ENCODE data around the gene TADA1.
"Not testable (repeated sequence)": the region's sequence is repeated elsewhere in the genome, so short reads cannot be mapped to it uniquely, and the experiment has no call there.

Gene TADA1

DNA sequence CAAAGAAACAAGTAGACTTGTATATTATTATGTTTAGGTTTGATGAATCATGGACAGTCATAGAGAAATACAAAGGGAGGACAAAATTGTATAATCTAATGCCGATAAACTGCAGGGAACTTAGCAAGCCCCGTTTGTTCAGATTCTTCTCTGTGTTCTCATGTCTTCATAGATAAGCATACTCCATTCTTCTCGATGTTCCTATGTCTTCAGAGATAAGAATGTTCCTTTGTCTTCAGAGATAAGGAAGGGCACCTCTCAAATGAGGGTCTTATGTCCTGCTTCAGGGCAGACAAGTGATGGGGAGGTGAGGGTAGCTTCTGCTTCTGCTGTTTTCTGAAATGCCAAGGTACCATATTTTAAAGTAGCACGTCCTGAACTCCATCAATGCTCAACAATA, 19.7 kb upstream of the TADA1 start:
- DNase-seq (ENCODE audit: low read depth): no peak

DNA sequence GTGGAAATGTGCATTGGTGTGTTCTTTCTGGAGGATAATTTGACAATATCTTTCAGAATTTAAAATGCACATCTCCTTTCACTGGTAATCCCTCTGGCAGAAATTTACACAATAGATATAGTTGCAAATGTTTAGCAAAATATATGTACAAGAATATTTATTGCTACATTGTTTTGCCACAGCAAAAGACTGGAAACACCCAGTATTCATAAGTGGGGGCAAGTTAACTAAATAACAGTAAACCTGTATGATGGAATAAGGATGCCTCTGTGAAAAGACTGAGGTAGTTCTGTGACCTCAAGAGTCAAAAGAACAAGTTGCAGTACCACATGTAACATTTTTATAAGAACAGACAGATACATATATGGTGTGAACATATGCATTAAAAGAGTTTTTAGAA, 13.7 kb upstream of the TADA1 start:
- no peak for DNase-seq (ENCODE audit: low read depth)

DNA sequence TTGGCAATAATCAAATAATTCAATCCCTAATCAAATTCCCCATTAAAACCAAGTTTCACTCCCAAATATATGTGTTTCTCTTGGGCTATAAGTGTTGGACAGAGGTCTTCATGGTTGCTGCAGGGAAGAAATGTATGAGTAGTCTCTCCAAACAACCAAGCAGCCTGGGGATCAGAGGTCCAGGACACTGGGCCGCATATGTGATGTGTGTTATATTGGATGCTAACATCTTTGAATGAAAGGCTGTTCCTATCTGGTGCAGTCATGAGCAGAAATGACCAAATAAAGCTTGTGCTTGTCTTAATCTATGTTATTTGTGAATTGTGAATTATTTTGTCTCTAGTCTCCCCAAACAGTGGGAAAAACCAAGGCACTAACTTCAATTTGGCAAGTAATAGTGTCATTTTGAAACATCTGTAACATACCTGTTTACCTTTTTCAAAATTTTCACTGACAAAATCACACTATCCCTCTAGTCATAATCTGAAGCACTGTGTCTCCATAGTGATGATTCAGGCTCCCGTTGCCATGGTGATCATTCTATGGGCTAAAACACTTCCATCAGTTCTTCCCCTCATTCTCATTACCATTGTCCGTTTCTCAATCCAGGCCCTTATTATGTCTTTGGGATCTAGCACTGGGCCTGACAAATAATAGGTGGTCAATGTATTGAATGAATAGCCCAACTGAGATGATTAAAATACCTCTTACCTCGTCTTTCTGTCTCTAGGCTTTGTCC, 12.5 kb upstream of the TADA1 start:
- DNase-seq (ENCODE audit: low read depth): no peak

DNA sequence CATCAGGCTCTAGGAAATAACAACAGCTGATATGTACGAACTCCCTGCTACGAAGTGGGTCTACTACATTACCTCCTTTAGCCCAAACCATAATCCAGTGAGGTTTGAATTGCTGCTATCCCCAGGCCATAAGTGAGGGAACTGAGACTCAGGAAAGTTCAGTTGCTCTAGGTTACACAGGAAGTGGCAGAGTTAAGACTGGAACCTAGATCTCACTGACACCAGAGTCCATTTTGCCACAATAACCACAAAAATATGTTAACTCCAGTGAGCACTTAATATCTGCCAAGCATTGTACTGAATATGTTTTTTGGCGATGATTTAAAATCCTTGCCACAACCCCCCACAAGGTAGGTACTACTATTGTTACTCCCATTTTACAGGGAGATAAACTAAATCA, 8.9 kb upstream of the TADA1 start:
- no peak for DNase-seq (ENCODE audit: low read depth)

DNA sequence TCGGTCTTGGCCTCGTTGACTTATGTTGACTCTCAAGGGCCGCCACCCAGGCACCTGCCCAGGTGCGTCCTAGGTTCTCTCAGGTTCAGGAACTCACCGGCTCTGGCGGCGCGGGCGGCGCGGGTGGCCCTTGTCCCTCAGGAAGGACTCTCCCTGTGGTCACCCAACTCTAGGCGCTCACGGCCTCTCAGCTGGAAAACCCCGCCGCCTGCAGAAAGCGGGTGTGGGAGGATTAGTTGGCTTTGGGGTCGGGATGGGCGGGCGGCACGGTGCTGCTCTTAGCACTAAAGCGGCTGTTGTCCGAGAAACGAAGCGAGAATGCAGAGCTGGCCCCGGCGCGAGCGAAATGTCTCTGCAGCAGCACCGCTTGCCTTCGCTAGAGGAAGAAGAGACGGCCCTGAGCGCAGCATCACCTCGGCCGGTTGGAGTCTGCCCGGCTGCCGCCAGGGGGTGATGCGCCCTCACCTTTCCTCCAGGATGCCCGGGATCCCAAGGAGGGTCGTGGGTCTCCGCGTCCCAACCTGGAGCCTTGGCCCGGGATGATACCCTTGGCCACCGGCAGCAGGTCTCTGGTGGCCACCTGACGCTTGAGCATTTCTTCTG, 8.1 kb upstream of the TADA1 start:
- DNase-seq (ENCODE audit: low read depth): no peak

DNA sequence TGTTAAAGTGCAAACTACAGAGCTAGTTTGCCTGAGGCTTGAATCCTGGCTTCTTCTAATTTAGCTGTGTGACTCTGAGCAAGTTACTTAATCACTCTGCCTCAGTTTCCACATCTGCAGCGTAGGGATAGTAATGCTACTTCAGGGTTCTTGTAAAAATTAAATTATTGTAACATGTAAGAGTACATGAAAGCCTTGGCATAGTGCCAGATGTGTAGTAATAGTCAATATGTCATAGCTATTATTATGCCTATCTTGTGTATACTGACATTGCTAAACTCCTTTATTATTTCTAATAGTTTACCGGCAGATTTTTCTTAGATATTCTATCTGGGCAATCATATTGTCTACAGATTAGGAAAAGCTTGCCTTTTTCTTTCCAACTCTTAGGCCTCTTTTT, 6.8 kb upstream of the TADA1 start:
- no peak for DNase-seq (ENCODE audit: low read depth)

DNA sequence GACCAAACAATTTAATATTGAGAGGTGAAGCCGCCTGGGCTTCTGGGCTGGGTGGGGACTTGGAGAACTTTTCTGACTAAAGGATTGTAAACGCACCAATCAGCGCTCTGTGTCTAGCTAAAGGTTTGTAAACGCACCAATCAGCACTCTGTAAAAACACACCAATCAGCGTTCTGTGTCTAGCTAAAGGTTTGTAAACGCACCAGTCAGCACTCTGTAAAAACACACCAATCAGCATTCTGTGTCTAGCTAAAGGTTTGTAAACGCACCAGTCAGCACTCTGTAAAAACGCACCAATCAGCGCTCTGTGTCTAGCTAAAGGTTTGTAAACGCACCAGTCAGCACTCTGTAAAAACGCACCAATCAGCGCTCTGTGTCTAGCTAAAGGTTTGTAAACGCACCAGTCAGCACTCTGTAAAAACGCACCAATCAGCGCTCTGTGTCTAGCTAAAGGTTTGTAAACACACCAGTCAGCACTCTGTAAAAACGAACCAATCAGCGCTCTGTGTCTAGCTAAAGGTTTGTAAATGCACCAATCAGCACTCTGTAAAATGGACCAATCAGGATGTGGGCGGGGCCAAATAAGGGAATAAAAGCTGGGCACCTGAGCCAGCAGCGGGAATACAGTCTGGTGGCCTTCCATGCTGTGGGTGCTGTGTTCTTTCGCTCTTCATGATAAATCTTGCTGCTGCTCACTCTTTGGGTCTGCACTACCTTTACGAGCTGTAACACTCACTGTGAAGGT, 2.3 kb upstream of the TADA1 start:
- not testable (repeated sequence) for DNase-seq (ENCODE audit: low read depth)

DNA sequence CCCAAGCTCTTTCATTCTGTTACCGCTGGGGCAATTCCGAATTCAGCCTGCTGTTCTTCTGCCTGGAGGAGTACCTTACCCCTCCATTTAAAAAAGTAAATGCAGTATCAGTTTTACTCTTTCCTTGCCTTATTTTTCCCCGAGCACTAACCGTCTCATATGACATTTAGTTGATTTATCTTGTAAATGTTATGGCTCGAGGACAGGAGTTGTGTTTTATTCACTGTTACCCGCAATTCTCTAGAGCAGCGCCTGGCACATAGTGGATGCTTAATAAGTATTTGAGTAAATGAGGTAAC, 425 bp upstream of the TADA1 start:
- no peak for DNase-seq (ENCODE audit: low read depth)

DNA sequence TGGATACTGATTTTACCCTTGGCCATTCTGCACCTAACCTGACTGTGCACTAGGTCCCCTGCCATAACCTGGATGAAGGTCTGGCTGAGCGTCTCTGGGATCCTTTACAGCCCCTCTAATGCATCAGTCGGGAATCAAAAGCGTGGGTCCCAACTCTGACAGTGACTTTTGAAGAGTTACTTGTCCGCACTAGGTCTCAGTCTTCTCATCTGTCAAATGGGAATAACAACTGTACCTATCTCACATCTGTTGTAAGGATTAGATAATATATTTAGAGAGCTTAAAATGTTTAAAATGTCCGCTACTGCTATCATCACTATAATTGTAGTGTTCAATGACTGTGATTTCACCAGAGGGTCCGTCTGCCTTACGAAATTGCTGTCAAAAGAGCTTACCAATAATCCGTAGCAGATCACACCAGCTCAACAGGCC, 746 bp downstream of the TADA1 start:
- DNase-seq (ENCODE audit: low read depth): no peak

DNA sequence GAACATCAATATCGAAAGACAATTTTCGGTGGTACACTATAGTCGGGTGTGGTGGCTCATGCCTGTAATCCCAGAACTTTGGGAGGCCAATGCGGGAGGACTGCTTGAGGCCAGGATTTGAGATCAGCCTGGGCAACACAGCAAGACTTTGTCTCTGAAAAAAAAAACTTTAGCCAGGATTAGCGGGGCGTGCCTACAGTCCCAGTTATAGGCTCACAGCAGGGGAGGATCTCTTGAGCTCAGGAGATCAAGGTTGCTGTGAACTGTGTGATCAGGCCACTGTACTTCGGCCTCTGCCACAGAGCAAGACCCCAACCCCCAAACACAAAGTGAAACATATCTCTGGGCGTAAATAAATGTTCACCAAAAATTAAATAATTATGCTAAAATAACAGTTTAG, 1.6 kb downstream of the TADA1 start:
- no peak for DNase-seq (ENCODE audit: low read depth)

DNA sequence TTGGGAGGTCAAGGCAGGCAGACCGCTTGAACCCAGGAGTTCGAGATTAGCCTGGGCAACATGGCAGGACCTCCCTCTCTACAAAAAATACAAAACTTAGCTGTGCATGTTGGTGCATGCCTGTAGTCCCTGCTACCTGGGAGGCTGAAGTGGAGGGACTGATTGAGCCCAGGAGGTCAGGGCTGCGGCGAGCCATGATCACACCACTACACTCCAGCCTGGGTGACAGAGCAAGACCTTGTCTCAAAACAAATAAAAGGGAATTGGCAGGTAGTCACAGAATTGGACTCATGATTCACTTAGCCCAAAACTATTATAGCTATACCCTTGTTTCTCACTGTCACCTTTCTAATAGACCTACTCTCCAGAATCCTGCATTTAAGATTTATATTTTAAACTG, 5.5 kb downstream of the TADA1 start:
- no peak for DNase-seq (ENCODE audit: low read depth)

DNA sequence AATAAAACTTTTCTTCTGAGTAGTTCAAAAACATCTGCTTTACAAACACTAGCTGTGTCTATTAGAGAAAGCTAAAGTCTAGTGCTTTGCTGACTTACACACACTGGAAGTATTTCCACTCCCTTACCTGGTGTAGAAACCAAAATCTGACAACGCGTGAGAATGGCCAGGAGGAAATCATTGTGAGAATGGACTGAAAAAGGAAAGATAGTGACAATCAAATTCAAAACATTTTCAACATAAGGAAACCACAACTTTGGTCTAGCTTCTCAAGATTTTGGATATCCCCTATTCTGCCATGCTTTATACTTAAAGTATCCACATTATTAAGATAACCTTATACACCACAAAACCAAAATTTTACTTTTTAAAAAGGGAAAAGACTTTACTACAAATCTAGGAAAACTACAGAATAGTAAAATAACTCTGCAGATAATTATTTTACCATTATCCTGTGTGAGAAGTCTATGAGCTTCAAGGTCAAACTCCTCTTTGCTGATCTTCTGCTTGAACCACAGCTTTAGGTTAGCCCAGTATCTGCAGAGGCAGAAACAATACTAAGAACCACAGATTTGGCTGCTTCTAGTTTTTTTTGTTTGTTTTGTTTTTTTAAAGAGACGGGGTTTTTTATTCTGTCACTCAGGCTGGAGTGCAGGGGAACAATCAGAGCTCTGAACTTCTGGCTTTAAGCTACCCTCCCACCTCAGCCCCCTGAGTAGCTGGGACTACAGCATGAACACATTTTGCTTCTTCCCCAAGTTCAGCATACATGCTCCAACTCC, 6.6 kb downstream of the TADA1 start:
- no peak for DNase-seq (ENCODE audit: low read depth)

DNA sequence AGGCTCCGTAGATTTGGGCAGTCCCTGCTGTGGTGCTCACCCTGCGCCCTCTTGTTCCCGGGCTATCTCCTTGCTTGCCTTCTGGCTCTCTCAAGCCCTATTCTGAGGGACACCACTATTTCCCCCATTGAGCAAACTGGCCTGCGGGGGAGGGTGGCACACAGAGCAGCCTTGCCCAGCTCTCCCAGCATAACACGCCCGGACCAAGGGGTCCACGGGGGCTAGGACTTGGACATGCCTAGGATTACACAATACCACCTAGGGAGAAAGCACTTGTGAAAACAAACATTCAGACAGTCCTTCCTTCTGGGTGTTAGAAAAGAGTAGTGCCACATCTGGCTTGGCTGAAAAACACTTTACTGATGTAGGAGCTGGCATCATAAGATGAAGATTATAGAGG, 7.4 kb downstream of the TADA1 start:
- no peak for DNase-seq (ENCODE audit: low read depth)

DNA sequence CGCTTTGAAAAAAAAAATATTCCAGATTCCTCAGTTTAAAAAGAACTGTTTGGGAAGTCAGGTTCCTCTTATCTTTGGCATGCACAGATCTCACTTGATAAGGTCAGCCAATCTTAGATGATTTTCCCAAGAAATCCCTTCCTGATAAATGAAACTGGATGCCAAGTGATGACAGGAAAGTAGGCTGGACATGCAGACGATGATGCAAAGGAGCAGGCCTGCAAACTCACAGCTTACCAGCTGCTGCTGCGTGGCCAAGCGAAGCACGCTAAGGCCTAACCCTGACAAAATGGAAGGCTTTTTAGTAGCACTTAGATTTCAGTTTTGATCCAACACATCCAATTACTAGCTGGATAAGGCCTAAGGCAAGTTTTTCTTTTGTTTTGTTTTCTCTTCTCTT, 10.1 kb downstream of the TADA1 start:
- no peak for DNase-seq (ENCODE audit: low read depth)

DNA sequence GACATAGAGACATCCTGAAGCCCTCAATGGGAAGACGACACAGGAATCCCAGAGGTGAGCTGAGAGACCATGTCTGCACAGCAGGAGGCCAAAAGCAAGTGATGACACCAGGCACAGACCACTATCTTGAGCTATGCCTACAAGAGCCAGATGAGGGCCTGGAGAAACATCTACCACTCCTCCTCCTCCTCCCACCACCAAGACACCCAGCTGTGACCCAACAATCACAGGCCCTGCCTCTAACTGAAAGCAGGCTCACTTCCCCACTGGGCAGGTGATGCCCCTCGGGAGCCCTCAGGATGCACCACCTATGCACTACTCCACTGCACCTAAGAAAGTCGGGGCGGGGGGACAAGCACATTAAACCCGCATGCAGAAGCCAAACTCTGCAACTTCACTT, 16.5 kb downstream of the TADA1 start:
- no peak for DNase-seq (ENCODE audit: low read depth)

DNA sequence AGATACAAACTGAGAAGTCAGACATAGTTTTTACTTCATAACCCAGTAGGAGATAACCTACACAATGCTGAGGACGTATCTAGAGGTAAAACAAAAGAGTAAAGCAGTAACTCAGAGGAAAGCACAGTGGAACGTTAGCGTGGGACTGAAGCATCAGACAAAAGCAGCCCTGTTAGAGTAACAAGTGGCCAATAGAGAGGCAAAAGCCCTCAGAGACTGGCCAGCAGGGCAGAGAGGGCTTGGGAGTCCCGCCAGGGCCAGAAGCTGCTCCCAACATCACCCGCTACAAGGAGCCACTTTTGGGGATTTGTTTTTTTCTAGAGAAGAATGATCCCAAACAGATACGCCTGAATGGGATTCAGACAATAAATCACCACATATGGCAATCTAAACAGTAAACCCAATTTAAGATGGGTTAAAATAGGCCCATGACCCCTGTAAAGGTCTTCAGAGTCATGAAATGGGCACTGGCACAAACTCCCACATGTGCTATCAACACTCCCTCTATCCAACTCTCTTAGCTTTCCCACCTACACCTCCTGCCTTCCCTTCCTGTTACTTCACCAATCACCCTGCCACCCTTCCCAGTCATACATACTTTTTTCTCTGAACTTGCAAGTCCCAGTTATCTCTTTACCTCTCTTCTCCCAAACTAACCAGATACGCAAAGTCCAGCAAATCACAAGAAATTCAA, 17.2 kb downstream of the TADA1 start:
- no peak for DNase-seq (ENCODE audit: low read depth)

DNA sequence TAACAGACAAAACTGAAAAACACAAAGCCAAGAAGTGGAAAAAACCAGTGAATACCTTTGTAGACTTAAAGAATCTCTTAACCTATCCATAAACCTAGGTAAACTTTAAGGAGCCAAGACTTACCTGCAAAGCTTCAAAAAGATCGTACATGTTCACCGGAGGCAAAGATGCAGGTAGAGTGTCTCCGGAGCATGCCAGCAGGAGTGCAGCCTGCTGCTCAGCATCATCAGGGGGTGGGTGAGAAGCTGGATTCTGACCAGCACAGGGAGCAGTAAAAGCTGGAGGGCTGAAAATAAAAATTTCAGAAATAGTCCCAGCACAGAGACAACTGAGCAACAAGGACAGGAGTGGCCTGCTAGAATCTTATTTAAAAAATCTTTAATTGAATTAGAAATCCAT, 18.1 kb downstream of the TADA1 start:
- no peak for DNase-seq (ENCODE audit: low read depth)

DNA sequence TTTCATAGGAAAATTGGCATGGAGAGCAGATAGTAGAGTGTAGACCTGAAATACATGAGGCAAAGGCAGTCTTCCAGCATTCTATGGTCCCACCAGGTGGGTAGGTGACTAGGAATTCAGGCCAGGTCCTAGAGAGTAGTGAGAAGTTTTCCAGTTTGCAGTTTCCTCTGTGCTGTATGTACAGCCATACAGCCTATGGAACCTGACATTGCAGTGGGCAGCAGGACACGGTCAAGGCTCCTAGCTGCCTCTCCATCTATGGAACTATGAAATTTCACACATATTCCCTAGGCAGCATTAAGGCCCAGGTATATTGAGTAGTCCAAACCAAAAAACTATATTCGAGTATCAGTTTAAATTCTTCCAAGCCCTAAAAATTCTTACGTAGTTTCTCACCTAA, 20.5 kb downstream of the TADA1 start:
- DNase-seq (ENCODE audit: low read depth): no peak

DNA sequence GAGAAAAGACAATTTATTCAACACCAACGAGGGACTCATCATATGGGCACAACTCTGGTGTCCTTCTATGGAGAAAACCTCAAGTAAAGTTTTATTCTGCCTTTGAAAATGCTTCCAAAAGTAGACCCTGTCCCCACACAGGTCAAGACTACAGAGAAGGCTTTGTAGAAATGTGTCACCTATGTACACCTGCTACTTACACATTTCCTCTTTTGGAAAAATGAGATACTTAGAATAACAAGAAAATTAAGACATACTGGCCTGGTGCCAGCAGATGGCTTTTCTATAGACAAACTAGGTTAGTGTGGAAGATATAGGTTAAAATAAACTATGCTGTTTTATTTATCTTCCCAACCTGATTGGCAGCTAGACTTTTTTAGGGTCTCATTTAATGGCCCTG, 23.1 kb downstream of the TADA1 start:
- DNase-seq (ENCODE audit: low read depth): no peak

DNA sequence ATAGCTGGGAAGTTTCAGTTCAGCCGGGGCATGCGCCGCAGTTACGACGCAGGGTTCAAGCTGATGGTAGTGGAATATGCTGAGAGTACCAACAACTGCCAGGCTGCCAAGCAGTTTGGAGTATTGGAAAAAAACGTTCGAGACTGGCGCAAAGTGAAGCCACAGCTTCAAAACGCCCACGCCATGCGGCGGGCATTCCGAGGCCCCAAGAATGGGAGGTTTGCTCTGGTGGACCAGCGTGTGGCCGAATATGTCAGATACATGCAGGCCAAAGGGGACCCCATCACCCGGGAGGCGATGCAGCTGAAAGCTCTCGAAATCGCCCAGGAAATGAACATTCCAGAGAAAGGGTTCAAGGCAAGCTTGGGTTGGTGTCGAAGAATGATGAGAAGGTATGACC, 26.9 kb downstream of the TADA1 start:
- no peak for DNase-seq (ENCODE audit: low read depth)

DNA sequence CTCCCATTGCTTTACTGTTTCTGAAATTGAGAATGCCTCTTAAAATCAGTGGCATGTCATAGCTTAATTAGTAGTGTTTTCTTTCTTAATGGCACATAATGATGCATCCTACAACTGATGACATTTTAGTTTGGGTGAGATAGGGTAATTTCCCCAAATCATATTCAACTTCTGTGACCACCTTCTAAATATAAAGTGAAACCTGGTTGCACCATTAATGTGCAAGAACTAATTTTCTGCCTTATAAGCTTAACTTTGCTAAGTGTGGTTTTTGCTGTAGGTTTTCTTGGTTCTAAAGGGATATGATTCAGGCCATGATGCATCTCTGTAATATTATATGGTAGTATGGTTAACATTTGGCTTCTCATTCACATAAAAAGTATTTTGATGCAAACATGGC, 27.9 kb downstream of the TADA1 start:
- no peak for DNase-seq (ENCODE audit: low read depth)

DNA sequence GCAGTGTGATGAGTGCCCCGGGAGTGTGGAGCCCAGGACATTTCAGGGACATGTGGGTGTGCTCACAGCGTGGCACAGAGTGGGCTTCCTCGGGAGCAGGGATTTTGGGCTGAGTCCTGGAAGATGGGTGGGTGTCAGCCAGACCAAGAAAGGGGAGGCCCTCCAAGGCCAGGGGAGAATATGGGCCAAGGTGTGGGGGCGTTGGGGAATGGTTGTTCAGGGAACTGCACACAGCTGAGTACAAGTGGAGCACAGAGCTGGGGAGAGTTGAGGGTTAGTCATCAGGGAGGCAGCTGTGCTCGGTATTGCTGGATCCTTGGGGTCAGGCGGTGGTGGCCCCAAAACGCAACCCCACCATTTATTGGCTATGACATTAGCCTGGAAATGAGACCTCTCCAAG, 31.3 kb downstream of the TADA1 start:
- DNase-seq (ENCODE audit: low read depth): no peak
